HG03571 (cell line): ENCODE data around the gene SLC5A10.

ENCODE experiments used
- ATAC-seq: cut with Tn5 transposase; IDR thresholded peaks from one replicate; pipeline ENCODE4 v1.9.1; 2021; ENCODE audit not compliant: unreplicated experiment

SLC5A10 gene

DNA sequence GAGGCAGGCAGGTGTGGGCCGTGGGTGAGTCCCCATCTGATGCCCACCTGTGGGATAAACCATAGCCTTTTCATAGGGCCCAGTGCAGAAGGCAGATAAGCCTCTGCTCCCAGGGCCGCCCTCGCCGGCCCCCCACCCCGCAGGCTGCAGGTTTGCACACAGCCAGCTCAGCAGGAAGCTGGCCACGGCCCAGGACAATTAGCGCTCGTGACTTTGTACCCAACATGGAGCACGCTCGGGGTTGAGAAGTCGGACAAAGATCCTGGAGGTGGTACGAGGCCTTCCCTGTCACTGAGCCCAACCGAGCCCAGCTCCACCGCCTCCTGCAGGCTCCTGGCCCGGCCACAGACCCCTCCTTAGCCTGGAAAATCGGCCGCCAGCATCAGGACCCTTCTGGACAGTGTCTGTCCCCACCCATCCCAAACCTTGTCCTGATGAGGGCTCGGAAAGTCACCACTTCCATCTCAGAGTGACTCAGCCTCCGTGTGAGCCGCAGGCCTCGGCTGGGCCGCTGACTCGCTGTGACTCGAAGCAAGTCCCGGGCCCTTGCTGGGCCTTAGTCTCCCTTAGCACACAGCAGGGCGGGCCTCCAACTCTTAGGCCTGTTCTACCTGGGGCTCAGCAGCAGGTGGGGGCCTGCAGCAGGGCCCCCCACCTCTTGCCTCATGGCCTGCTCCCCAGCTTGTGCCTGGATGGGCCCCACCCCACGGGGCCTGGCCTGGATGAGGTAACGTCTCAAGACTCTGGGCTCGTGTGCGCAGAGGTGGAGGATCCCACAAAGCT, 29.9 kb downstream of the SLC5A10 start:
- no peak for ATAC-seq

DNA sequence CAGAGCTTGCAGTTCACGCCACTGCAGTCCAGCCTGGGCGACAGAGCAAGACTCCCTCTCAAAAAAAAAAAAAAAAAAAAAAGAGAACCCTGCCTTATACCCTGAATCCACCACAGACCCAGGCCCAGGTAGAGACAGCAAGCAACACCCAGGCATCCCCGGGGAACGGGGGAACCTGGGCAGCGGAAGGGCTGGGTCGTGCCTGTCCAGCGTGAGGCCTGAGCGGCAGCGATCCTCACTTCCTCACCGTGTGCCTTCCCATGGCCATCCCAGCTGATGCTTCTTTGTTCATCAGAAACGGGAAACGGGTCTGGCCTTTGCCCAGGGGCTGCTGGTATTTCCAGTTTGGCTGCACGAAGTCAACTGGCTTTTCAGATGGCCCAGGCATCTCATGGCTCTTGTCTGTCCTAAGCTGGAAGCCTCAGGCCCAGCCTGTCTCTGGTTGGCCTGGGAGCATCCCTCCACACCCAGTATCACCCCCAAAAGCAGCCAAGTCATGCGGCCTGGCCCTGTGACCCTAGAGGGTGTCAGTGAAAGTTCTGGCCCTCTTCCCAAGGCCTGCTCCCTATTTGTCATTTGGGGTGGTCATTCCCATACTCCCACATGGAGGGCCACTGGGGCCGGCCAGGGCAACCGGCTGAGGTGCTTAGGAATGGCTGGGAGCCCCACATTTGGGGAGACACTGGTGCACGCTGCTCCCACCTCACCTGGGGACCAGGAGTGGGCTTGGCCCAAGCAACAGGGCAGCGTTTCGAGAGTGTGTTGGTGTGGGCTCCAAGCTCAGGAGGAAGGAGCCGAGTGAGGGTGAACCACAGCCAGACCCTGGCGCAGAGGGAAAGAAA, 32.5 kb downstream of the SLC5A10 start:
- no peak for ATAC-seq

DNA sequence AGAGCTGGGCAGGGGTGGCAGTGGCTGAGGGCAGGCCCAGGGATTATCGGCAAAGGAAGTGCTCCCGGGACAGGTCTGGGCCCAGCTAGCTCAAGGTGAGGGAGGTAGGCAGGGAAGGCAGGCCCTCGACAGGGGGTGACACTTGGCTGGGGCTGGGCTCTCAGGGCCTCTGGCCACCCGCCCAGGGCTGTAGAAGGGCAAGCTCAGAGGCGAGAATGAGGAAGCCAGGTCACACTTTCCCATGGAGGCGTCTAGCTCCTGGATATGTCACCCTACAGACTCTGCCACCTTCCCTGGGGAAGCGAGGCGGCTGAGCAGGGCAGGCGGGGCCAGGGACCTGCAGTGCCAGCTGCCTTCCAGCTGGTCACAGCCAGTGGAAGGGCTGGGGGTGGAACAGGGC, 33.5 kb downstream of the SLC5A10 start:
- no peak for ATAC-seq

DNA sequence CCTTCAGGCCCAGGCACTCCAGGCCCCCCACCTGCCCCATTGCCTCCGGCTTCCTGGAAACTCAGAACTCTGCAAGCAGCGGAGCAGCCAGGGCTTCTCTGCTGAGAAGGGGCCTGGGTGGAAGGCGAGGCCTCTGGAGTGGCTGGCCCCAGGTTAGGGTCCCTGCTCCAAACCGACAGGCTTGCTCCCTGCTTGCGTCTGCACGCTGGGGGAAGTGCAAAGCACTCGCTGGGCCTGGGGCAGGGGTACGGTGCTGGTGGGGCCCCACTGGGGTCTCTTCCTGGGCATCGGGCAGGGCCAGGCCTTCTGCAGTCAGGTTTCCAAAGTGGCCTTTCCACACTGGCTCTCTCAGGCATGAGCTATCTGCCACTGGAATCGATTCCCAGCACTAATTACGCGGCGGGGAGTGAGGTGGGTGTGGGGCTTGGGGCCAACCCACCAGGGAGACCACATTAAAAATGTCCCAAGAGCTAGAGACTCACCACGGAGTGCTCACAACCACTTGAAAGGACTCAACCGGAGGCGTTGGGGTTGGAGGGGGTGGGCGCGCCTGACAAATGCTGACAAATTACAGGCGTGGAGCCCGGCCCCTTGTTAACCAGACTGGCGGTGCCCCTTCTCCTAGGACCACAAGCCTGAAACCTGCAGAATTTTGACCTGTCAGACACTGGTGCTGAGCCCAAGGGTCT, 34.7 kb downstream of the SLC5A10 start:
- no peak for ATAC-seq

DNA sequence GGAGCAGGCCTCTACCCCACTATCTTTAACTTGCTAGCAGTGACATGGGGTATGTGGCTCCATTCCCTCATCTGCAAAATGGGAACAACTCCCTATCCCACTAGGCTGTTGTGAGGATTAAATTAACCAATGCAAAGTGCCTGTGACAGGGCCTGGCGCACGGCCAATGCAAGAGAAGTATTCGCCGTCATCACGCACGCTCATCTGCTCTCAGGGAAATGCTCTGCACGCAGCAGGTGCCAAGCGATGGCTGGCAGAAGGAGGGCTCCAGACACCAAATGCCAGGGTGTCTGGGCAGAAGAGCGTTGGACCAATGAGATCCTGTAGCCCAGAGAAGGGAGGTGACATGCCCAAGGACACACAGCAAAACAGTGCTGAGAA, 35.3 kb downstream of the SLC5A10 start:
- ATAC-seq, result no peak

DNA sequence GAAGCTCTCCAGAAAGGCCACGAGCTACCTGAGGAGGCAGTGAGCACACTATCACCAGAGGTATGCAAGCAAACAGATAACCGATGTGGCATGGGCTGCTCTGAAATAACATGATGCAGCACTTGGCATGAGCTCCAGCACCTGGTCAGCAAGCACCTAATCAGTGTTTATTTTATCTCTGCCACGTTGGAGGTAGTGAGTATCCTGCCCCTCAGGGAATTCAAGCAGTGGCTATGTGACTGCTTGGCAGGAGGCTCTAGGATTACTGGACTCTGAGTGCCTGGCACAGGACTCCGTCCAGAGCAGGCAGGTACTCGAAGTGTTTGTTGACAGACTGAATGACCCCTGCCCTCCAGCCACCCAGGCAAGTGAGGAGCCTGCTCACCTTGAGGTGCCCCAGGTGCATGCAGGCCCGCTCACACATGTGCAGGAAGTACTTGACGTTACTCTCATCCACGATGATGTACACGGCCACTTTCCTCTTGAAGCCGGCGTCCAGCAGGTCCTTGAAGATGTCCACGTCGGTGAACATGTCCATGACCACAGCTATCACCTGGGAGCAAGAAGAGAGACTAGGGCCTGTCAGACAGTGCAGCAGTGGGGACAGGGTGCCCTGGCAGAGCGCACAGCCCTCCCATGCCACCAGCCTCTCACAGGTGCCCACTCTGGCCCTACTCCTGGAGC, 36.0 kb downstream of the SLC5A10 start:
- no peak for ATAC-seq

DNA sequence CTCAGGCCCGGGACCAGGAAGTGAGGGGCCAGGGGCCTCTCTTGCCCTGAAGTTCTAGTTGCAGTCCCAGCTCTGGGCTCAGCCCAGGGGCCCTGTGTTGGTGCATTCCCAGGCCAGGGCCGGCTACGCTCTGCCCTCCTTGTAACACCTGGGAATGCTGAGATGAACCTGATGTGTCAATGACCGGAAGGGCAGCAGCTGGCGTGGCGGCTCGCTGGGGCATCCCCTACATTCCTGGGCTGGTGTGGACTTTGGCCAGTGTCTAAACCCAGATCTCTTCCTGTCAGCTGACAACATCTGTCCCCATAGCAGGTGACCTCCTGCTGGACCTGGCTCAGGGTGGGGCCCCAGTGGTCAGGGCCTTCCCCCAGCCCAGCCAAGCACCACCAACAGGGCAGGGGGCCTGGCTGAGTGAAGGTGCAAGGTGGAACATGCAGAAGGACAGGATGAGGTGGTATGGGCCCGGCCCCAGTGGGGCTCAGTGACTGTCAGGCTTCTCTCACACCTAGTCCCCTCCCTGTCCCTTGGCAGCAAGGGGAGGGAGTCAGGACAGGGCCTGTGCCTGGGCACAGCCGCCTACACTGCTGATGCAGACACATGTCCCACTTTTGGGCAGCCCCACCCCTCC, 36.7 kb downstream of the SLC5A10 start:
- no peak for ATAC-seq

DNA sequence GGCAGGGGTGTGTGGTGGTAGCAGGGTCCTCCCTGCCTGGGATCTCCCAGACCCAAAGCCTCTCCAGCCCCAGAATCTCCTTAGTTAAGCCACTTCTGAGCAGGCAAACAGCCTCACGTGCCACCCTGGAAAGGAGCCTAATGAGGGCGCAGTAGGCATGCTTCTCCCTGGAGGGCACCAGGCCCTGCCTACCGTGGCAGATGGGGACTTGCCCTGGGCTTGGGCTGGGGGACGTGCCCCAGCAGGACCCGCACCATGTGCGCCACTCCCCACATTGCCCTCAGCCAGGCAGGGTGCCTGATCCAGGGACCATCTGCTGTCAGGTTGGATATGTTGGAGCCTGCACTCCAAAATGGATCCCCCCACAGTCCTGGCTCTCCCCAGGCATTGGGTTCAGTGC, 38.4 kb downstream of the SLC5A10 start:
- no peak for ATAC-seq

DNA sequence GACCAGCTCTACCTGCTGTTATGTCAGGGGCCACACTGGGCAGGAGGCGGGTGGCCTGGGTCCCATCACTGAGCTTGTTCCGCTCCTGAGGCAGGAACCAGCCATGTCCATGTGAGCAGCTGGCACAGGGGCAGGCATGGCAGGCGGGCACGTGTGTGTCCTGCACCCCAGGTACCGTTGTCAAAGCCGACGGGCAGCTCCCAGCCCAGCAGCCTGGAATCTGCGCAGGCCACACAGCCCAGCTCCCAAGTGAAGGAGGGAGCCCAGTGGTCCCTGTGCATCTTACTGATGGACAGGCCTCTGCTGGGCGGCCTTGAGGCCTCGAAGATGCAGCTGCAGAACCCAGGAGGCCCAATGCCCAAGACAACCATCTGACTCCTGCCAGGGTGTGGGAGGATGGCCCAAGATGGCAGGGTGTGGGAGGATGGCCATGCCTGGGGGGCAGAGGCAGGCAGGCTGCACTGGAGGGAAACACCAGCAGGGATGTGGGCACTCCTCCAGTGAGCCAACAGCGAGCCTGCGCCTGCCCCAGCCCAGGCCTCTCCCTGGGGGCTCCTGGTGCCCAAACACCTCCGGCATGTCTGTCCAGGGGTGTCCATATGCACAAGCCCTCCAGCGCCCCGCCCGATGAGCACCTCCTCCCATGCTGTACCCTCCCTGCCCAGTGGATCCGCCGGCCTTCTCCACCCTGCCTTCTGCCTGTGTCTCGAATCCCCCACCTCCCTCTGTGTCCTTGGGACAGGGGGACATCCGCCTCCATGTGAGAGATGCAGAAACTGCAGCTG, 39.8 kb downstream of the SLC5A10 start:
- ATAC-seq, result no peak

DNA sequence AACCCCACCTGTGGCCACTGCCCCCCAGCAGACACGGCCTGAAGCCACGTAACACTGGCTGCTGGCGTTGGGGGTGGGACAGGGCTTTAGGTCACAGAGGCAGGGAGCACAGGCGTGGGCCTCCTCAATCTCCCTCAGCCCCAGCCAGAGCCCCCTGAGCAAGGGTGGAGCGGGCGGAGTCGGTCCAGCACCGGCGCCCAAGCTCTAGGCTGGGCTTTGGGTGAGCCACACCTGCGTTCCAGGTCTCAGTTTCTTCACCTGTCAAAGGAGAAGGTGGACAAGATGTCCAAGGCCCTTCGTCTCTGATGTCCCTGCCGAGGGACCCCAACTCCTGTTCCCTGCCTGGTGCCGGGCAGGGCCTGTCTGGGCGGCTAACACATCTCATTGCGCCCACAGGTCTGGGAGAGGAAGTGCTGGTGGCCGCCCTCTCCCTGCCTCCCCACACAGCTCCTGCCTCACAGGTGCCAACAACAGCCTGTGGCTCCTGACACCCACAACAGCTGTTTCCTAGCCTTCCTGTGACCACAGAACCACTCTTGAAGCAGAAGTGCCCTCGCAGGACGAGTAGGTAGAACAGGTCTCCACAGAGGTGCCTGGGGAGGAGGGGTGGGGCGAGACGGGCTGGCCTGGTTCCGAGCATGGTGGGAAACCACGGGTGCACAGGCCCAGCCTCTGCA, 40.6 kb downstream of the SLC5A10 start:
- no peak for ATAC-seq

DNA sequence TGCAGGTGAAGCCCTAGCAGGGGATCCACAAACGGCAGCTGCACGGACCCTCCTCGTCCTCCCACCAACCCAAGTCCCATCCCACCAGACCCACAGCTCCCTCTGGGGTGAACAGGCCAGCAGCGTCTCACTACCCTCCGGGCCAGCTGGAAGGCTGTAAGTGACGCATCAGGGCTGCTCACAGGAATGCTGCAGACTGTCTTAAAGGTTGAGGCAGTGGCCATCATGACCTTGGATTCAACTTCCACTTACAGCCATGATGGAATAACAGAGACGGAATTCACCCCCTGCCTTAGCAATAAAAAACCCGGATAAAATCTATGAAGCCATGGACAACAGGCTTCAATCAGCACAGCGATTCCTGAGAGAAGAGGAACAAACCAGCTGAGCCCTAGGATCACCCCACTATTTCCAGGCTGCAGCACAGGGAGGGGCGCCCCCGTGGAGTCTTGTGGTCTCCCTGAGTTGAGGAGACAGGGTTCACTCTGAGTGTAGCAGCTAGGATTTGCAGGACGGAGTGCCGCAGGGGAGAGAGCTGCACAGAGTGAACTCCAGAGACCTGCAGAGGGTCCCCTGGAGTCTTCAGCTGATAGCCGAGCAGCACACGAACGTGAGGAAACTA, 42.1 kb downstream of the SLC5A10 start:
- ATAC-seq, result no peak

DNA sequence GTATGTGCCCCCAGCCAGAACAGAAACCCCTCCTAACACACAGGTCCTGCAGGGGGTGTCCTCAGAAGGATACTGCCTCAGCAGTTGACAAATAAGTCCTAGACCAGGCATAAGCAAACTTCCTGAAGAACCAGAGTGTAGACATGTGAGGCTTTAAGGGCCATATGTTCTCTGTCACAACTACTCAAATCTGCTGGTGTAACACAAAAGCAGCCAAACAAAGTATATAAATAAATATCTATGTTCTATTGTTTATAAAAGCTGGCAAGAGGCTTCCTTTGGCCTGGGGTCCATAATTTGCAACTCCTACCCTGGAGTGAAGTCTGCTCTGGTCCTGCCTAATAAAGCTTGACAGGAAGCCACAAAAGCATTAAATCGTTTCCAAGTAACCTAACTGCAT, 42.7 kb downstream of the SLC5A10 start:
- ATAC-seq, result no peak

DNA sequence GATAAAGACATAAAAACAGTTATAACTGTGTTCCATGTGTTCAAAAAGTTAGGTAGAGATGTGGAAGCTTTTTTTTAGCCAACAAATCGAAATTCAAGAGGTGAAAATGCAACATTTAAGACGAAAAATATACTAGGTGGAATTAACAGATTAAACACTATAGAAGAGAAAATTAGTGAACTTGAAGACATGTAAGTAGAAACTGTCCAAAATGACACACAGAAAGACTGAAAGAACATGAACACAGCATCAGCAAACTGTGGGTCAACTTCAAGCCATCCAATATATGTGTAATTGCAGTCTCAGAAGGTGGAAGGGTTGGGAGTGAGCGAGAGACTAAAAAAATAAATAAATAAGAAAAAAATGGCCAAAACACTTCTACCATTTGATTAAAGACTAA, 43.3 kb downstream of the SLC5A10 start:
- ATAC-seq, result no peak

DNA sequence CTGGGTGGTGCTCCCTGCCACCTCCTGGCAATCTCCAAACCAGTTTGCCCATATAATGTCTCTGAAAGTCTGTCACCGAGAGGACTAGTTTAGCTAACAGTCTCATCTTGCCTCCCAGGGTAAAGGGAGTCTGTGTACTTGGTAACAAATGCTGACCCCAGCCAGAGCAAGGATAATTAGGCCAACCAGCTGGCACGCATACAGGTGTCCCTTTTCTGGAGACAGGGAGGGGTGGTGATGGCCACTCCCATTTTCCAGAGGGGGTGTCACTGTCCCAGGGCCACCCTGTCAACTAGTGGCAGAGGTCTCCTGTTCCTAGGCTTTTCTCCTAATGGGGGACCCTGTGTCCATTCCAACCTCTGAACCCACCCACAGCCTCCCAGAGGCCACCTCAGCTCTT, 44.5 kb downstream of the SLC5A10 start:
- no peak for ATAC-seq

DNA sequence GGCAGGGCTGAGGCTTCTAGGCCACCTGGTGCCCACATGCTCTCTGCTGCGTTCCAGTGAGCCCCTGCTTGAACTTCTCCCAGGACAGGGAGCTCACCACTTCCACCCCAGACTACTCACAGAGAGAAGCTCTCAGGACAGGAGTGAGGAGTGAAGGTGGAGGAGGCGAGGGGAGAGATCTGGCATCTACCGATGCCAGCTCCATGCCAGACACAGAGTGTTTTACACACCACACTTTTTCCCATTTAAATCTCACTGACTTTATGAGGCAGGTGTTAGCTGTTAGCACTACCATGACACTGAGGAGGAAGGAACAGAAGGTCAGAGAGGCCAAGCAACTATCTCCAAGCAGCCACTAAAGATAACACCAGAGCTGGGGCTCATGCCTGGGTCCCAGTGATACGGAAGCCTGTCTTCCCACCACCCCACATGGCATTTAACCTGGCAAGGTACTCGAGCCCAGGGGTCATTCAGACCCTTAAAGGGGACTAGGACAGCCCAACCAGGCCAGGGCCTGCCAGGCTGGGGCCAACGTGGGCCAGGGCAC, 45.8 kb downstream of the SLC5A10 start:
- ATAC-seq, result no peak

DNA sequence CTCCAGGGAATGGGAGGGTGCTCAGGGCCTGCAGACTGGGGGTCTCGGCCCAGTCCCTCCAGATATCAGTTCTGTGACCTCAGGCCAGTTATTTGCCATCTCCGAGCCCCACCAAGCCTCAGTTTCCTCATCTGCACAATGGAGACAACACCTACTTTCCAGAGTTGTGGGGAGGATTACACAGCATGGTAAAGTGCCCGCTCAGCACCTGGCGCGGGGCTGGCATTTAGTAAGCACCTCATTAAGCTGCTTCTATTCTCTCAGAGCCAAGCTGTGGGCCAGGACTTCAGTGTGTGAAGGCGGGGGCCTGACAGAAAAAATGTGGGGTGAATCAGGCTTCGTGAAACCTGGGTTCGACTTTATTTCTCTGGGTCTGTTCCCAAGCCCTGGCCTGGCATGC, 47.4 kb downstream of the SLC5A10 start:
- no peak for ATAC-seq

DNA sequence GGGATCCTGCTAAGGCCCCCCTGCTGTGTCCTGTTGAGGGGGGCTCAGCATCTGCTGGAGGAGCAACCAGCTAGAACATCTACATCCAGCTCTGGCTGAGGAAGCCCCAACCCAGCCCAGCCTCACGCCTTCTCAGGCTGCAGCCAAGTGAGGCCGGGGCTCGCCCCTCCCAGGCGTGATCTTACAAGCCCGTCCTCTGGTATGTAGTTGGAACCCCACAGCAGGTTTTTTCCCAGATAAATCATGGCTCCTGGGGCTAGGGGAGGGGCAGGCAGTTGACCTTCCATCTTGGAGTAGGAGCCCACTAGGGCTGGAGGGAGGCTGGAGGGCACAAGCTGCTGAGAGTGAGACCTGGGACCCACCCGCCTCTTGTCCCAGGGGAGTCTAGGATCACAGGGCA, 47.9 kb downstream of the SLC5A10 start:
- ATAC-seq, result no peak

DNA sequence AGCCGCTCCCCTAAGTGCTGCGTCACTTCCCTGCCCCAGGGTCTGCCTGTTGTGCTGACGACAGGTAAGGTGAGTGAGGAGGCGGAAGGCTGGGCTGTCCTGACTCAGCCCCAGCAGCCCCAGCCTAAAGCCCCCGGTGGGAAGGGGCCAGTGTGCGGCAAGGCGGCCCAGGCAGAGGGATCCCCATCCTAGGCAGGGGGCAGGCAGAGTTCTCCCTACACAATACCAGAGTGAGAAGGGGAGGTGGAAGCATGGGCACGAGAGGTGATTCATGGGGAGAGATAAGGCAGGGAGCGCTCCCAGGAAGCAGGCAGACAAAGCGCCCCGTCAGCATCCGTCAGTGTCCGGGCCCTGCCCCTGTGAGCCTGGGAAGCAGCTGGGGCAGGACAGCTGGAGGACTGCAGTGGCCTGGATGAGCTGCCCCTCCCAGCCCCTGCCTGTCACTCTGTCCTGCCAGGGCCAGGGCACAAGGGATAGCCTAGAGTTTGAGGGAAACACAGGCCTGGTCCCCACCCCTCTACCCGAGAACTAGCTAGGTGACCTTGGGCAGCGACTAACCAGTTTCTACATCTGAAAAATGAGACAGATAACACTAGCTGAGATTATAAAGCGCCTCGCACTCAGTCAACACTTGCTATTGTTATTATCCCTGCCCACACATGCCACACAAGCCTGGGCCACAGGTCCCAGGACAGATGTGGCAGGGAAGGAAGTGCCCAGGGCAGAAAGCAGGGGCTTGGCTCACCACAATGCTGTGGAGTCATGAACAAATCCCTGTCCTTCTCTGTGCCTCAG, 48.8 kb downstream of the SLC5A10 start:
- no peak for ATAC-seq
